NT2/D1 (cell line): ENCODE measurements around the gene CEP112.
"Not testable (repeated sequence)": the region's sequence is repeated elsewhere in the genome, so short reads cannot be mapped to it uniquely, and the experiment has no call there.

ENCODE experiments used
- DNase-seq: peaks from one replicate; pipeline ENCODE4 v3.0.0-alpha.2; 2011; ENCODE audit warnings: low read depth, low spot score
- H3K27me3 ChIP-seq: 2 replicates; pipeline ENCODE4 v1.6.0; 2011; ENCODE audit warnings: mild to moderate bottlenecking; ENCODE audit not compliant: insufficient read length, insufficient read depth
- H3K36me3 ChIP-seq: 2 replicates; pipeline ENCODE4 v1.6.1; 2011; ENCODE audit warnings: mild to moderate bottlenecking, low read length, mixed read lengths; ENCODE audit not compliant: insufficient read depth, insufficient read length
- H3K4me1 ChIP-seq: 2 replicates; pipeline ENCODE4 v1.5.1; 2011; ENCODE audit not compliant: insufficient read depth, insufficient read length
- H3K4me3 ChIP-seq: 2 replicates; pipeline ENCODE4 v1.5.1; 2011; ENCODE audit warnings: low read depth; ENCODE audit not compliant: insufficient read length
- H3K9ac ChIP-seq: 2 replicates; pipeline ENCODE4 v1.6.0; 2011; ENCODE audit warnings: low read depth; ENCODE audit not compliant: insufficient read length
- H3K9me3 ChIP-seq: 2 replicates; pipeline ENCODE4 v1.5.1; 2011; ENCODE audit warnings: mild to moderate bottlenecking, low read length; ENCODE audit not compliant: insufficient read depth
- SUZ12 ChIP-seq: IDR thresholded peaks from 2 replicates; pipeline ENCODE4 v1.6.1; 2011; ENCODE audit not compliant: insufficient read length, insufficient read depth; ENCODE audit errors: extremely low read depth
- YY1 ChIP-seq: IDR thresholded peaks from 2 replicates; pipeline ENCODE4 v1.6.1; 2011; ENCODE audit not compliant: insufficient read length, insufficient read depth
- ZNF274 ChIP-seq: IDR thresholded peaks from 2 replicates; pipeline ENCODE4 v1.6.1; 2011; ENCODE audit warnings: mild to moderate bottlenecking, low read depth, low read length

CEP112 gene

GRCh38 chr17:65733314-65733713, 458.6 kb downstream of the CEP112 start:
- no peaks in the 10 kb centered on the region for H3K36me3 ChIP-seq
- H3K9ac ChIP-seq: no peak overlapping the region
- peaks cover 4% of the 10 kb centered on the region; the same call in 1 of the 2 replicates for H3K9me3 ChIP-seq
- DNase-seq: no peak
- no peaks in the 10 kb centered on the region for H3K27me3 ChIP-seq
- H3K4me3 ChIP-seq: no peak overlapping the region
- TF ChIP-seq SUZ12 (no peak), YY1 (no peak), ZNF274 (no peak)
- no peaks in the 10 kb centered on the region for H3K4me1 ChIP-seq

DNA sequence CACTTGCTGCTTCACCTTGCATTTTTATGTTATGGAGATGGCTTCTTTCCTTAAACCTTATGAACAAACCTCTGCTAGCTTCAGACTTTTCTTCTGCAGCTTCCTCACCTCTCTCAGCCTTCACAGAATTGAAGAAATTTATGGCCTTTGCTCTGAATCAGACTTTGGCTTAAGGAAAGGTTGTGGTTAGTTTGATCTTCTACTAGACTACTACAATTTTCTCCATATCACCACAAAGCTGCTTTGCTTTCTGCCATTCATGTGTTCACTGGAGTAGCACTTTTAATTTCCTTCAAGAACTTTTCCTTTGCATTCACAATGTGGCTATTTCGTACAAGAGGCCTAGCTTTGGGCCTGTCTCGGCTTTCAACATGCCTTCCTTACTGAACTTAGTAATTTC, 459.3 kb downstream of the CEP112 start:
- DNase-seq, H3K9me3 ChIP-seq, H3K36me3 ChIP-seq, H3K27me3 ChIP-seq, H3K9ac ChIP-seq, H3K4me3 ChIP-seq, H3K4me1 ChIP-seq: not testable (repeated sequence)

GRCh38 chr17:65730711-65731169, 461.2 kb downstream of the CEP112 start:
- Histone ChIP-seq H3K36me3 (no peaks in the 10 kb centered on the region), H3K9me3 (peaks cover 4% of the 10 kb centered on the region; the same call in 1 of the 2 replicates), H3K9ac (no peak overlapping the region), H3K4me1 (no peaks in the 10 kb centered on the region), H3K4me3 (no peak overlapping the region), H3K27me3 (no peaks in the 10 kb centered on the region)
- DNase-seq: no peak
- no peak for TF ChIP-seq SUZ12
- no peak for TF ChIP-seq YY1
- TF ChIP-seq ZNF274: no peak

GRCh38 chr17:65729207-65729606, 462.7 kb downstream of the CEP112 start:
- TF ChIP-seq ZNF274 (no peak), YY1 (no peak), SUZ12 (no peak)
- DNase-seq: no peak
- H3K4me3 ChIP-seq: no peak overlapping the region
- peaks cover 4% of the 10 kb centered on the region; the same call in 1 of the 2 replicates for H3K9me3 ChIP-seq
- no peak overlapping the region for H3K9ac ChIP-seq
- no peaks in the 10 kb centered on the region for H3K4me1 ChIP-seq
- H3K27me3 ChIP-seq: no peaks in the 10 kb centered on the region
- H3K36me3 ChIP-seq: no peaks in the 10 kb centered on the region

- H3K4me1 ChIP-seq: no peaks in the 10 kb centered on the region
Measured at GRCh38 chr17:65727832-65728231, 464.1 kb downstream of the CEP112 start.

DNA sequence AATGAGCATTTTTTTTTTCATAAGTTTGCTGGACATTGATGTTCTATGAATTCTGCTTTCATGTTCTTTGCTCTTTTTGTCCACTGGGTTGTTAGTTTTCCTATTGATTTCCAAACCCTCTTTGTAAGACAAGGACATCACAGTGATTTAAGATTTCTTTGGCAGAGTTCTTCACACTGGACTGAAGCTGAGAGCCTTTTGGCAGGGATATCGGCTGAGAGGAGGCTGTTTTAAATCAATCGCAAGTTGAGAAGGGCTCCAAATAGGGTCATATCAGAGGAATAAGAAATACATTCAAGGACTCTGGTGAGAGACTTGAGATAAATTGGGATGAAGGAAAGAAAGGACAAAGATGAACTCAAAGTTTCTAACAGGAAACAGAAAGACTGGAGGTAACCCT, 464.7 kb downstream of the CEP112 start:
- DNase-seq: no peak
- H3K4me1 ChIP-seq: no peaks in the 10 kb centered on the region
- H3K27me3 ChIP-seq: no peaks in the 10 kb centered on the region
- H3K4me3 ChIP-seq: no peak overlapping the region
- no peak for TF ChIP-seq YY1
- no peak for TF ChIP-seq SUZ12
- no peak for TF ChIP-seq ZNF274
- H3K36me3 ChIP-seq: no peaks in the 10 kb centered on the region
- H3K9ac ChIP-seq: no peak overlapping the region
- H3K9me3 ChIP-seq: peaks cover 3% of the 10 kb centered on the region; the same call in 1 of the 2 replicates

More at GRCh38 chr17:65727832-65728231, 464.1 kb downstream of the CEP112 start:
- TF ChIP-seq YY1 (no peak), SUZ12 (no peak), ZNF274 (no peak)
- no peak for DNase-seq
- Histone ChIP-seq H3K36me3 (no peaks in the 10 kb centered on the region), H3K27me3 (no peaks in the 10 kb centered on the region), H3K4me3 (no peak overlapping the region), H3K9ac (no peak overlapping the region), H3K9me3 (peaks cover 4% of the 10 kb centered on the region; the same call in 1 of the 2 replicates)

DNA sequence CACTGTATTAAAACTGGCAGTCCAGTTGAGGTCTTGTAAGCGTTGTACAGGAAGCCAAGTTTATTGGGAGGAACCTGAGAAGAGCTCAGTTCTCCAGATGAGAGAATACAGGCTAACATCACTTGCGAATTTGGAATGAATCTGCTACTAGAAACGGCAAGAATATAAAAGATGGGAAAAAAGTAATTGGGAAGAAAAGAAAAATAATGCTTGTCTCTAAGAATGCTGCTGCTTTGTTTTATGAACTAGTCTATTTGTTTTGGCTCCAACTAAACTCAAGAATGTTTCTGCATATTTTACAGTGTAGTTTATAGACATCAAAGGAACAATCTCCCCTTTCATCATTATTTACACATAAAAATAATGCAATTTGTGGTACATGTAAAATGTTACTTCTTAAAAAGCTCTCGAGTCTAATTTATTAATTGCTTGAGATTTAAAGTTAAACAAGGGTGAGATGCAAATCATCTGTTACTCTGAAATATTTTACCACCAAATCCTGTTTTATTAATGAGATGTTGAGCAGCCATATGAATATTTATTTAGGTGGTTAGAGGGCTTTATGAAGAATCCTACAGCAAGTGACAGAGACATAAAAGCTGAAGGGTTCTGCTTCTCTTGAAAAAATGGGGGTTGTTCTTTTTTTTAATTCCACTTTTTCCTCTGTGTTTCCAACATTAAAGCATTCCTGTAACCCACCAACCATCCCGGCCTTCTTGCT, 468.3 kb downstream of the CEP112 start:
- Histone ChIP-seq H3K36me3 (no peaks in the 10 kb centered on the region), H3K9me3 (no peaks in the 10 kb centered on the region), H3K9ac (no peak overlapping the region), H3K4me3 (no peak overlapping the region), H3K4me1 (no peaks in the 10 kb centered on the region), H3K27me3 (no peaks in the 10 kb centered on the region)
- TF ChIP-seq ZNF274 (no peak), SUZ12 (no peak), YY1 (no peak)
- DNase-seq: no peak
